ENCODE measurements around the gene PPP2R2B.

DNA sequence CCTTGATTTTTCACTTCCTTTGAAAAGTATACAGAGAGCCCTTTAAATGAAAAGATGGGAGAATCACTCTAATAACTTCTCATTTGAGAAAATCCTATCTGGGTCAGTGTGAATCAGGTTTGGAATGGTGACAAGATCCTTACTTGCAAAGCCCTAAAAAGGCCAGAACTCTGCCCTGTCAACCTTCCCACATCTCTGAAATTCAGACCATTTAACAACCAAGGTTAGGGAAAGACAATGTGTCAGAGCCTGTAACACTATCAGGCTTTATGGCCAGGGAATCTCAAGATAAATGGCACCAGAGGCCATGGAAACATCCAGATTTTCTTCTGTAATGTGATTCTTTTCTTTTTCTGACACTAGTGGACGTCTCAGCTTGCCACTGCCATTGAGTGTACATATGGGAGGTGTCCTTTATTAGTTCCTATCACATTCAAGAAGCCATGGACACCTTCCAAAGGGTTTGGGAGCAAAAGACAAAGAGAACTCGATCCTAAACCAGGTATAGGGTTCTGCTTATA is 196.9 kb downstream of the PPP2R2B start:
- no peak for TF ChIP-seq CTCF (IDR thresholded peaks at IDR 0.05; ENCODE audit: low read length)
- no peak for TF ChIP-seq EZH2 (optimal IDR thresholded peaks at IDR 0.05; ENCODE audit: low read depth, low read length)
